HG02623 (cell line): ENCODE measurements around the gene KCNH6.

ENCODE experiments used
- ATAC-seq: cut with Tn5 transposase; IDR thresholded peaks from one replicate; pipeline ENCODE4 v1.9.1; 2021; ENCODE audit warnings: moderate library complexity; ENCODE audit not compliant: unreplicated experiment

KCNH6 gene

GRCh38 chr17:63595132-63595531 is 72.0 kb downstream of the KCNH6 start:
- ATAC-seq, result no peak
